Retina (tissue), 1 donor: ENCODE results near the gene PHKG2.
A peak's percentile ranks its signal among the peaks of the same experiment; 100 is the strongest.

Experiments
- DNase-seq: peaks from one replicate; pipeline ENCODE4 v3.0.0-alpha.2; 2016

PHKG2 gene

DNA sequence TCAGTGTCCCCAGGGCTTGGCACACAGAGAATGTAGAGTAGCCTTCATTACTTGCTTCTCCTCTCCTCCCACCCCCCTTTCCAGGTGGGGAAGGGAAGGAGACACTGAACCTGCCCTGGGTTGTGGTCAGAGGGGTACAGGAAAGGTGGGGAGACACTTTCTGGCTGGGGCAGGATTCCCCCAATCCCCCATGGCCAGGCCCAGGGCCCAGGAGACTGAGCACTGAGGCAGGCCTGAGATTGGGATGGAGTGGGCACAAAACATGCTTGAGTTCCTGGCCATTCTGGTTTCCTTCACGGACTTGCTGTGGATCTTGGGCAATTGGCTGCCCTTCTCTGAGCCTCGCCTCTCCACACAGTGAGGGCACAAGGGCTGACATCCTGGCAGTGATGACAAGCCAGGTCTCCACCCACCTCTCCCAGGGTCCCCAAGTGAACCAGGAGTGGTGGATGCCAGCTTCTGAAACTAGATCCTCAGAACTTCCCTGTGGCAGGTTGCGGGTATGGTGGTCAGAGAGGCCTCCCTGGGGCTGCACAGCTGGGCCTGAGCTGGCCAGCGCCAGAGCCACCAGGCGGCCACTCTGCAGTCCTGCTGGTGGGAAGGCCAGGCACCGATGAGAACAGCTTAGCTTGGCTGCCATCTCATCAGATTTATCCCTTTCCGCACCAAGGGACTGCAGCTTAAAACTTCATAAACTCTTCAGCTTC, 29.5 kb downstream of the PHKG2 start:
- no peak for DNase-seq

DNA sequence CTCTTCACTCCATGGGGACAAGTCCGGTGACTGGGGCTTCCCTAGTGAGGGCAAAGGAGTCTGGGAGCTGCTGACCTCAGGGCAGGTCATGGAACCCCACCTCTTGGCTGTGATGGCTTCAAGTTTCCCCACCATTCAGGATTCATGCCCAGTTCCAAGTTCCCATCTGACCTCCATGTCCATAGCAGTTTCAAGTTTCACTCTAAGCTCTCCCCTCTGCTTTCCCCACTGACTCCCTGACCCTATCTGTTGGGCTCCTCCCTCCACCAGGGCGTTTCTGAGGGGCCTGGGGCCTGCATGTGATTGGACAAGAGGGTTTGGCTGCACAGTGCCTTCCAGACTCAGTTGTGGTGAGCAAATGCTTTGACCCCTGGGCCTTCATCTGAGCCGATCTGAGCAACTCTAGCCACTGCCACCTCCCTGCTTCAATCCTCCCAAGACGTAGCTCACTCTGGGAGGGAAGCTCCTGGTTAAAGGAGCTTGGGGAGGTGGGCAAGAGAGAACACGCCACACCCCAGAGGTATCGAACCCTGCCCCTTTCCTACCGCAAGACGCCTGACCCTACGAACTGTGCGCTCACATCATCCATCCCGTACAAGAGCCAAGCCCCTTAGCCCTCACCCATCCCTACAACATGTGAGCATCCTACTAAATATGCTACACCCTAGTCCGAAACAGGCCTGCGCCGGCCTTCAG, 30.5 kb downstream of the PHKG2 start:
- no peak for DNase-seq

DNA sequence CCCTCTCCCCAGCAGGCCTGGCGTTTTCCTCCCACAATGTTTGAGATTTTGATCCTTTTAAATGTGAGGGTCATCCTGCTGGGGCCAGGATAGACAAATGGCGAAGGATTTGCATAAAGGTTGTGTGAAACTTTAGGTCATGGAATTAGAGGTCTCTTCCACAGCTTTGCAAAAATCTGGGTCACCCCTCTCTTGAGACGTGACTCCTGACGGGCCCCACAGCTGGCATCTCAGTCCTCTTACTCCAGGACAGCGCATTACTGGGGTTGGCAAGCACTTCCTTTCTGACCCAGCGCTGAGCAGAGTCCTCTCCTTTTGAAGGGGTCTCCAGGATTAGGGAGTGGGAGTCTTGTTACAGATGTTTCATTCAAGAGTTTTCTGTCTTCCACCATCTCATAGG, 31.4 kb downstream of the PHKG2 start:
- no peak for DNase-seq

DNA sequence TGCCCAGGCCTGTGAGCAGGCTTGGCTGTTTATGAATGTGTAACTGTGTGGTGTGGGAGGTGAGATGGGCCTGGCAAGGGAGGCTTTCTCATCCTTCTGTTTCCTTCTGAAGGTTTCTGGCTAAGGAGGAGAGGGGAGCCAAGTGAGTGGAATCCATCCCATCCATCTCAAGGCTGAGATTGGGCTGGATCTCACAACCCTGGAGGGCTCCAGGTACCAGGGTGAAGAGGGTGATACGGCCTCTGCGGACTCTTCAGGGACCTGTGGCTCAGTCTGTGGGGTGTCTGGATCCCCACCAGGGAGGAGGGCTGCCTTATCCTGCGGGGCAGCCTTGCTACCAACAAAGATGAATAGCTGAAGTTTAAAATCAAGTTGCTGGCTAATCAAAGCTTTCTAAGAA, 31.8 kb downstream of the PHKG2 start:
- no peak for DNase-seq

DNA sequence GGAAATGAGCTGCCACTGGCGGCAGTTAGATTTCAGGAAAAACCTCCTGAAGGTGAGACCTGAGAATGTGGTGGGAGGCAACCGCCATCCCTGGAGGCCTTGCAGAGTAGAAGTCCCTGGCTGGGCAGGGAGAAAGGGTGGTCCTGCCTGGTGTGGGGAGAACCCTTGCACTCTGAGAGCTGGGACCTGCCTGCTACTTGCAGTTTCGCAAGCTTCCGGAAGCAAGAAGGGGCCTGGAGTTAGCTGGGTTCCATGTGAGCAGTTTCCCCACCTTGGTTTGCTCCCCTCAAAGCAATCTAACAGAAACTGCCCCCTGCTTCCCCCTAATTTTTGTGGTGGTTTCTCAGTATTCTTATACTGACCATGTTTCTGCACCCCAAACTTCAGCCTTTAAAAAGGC, 32.3 kb downstream of the PHKG2 start:
- DNase-seq = no peak

DNA sequence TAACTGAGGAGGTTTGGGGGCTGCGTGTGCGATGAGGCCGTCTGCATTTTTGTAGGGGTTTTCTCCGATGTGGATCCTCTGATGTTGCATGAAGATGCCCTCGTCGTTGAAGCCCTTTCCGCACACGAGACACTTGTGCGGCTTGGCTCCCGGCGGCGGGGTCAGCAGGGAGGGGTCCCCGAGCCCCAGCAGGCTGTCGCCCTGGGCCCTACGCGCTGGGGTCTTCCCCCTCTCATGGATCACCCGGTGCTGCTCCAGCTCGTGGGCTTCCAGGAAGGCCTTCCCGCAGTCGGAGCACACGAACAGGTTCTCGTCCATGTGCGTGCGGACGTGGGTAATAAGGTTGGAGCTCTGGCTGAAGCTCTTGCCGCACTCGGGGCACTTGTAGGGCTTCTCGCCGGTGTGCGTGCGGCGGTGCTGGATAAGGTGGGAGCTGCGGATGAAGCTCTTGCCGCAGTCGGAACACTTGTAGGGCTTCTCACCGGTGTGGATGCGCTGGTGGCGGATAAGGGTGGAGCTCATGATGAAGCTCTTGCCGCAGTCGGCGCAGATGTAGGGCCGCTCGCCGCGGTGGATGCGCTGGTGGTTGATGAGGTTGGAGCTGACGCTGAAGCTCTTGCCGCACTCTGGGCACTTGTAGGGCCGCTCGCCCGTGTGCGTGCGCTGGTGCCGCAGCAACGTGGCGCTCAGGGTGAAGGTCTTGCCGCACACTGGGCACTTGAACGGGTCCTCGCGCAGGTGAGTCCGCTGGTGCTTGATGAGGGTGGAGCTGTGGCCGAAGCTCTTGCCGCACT, 34.5 kb downstream of the PHKG2 start:
- no peak for DNase-seq

DNA sequence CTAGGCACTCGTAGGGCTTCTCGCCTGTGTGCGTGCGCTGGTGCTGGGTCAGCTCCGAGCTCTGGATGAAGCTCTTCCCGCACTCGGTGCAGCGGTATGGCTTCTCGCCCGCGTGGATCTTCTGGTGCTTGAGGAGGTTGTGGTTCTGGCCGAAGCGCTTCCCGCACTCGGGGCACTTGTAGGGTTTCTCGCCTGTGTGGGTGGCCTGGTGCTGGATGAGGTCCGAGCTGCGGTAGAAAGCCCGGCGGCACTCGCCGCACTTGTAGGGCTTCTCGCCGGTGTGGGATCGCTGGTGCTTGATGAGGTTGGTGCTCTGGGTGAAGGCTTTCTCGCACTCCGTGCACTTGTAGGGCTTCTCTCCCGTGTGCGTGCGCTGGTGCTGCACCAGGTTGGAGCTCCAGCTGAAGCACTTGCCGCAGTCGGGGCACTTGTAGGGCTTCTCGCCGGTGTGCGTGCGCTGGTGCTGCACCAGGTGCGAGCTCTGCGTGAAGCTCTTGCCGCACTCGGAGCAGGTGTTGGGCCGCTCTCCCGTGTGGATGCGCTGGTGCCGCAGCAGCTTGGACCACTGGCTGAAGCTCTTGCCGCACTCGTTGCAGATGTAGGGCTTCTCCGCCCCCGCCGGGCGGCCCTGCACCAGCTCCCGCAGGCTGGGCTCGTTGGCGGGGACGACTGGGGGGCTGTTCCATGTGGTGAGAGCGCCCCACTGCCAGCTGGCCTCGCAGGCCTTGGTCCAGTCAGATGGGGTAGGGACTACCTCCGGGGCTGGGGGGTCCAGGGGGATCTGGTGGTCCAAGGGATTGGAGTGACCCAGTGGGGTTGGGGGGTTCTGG, 35.3 kb downstream of the PHKG2 start:
- DNase-seq = no peak

DNA sequence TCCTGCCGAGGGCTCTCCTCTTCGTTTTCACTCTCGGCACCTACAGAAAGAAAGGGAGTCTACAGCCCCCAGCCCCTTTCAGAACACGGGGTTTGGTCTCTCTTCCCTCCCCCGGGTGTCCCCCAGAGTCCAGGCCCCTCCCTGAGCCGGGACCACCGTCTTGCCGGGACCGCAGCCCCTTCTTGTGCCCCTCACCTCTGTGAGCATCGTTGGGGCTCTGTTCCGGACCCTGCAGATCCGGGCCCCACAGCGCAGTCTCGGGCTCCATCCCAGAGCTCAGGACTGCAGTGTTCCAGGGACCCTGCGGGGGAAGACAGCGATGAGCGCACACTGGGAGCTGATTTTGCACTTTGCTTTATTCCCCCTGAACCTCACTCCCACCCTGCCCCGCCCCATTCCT, 36.0 kb downstream of the PHKG2 start:
- DNase-seq = no peak

DNA sequence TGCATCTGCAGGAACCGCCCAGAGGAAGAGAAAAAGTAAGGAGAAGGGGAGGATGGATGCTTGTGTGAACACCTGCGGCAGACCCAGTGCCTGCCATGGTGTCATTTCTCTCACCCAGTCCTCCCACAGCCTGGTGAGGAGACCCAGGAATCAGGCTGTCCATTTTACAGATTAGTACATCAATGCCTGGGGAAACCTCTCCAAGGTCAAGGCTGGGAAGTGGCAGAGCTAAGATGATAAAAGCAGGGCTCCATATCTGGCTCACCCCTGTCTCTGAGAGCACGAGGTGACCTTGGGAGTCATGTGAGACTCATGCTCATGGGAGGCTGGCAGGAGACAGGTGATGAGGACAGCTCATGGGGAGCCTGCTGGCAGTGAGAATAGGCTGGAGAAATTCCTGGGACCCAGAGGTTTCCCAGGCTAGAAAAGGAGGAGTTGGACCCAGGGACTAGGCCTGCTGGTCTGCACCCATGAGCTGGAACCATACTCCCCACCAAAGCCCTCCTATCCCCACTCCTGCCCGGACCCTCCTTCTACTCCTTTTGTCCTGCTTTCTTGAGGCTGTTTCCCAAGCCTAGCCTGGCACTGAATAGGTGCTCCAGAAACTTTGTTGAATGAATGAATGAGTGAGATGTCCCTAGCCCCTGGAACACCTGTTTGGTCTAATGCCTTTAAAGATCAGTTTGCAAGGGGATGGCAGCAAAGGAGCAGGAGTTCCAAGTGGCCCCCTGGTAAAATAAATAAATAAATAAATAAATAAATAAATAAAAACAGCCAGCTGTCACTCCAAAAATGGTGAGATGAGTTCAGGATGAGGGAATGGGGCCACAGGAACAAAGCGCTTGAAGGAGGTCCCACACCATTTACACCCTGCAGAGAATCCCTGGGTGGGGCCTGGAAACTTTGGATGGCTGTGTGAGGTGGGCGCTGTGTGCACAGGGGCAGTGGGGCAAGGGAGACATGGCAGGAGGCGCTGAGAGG, 37.2 kb downstream of the PHKG2 start:
- DNase-seq = no peak

DNA sequence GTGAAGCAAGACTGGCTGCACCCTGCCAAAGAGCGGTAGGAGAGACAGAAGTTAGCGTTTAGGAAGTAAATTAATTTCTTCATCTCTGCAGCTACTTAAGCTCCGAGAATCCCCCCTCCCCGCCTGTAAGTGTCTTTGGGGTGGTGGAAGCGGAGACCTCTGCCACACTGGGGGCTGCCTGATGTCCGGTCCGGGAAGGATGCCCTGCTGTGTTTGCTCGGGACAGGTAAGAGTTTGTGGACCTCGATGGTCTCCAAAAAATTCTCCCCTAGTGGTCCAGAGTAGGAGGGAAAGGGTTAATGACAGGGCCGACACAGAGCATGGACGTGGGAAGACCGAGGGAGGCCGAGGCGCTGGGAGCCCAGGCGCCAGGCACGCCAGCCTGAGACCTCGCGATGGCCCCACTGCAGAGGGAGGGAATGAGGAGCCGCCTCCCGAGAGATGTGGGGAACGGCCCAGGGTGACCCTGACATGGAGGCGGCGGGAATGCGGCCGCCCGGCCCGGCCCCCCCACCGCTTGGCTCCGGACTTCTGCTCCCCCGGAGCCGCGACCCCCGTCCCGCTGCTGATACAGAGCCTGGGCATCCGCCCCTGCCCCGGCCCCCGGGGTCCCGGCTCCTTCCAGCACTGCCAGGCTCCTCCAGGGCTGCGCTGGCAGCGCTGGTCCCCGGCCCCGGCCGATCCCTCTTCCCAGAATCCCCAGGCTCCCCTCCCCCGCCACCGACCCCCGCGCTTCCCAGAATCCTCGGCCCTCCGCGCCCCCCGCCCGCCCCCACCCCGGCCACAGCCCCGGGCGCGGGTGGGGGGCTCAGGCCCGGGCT, 38.1 kb downstream of the PHKG2 start:
- peak; percentile 36 for DNase-seq

DNA sequence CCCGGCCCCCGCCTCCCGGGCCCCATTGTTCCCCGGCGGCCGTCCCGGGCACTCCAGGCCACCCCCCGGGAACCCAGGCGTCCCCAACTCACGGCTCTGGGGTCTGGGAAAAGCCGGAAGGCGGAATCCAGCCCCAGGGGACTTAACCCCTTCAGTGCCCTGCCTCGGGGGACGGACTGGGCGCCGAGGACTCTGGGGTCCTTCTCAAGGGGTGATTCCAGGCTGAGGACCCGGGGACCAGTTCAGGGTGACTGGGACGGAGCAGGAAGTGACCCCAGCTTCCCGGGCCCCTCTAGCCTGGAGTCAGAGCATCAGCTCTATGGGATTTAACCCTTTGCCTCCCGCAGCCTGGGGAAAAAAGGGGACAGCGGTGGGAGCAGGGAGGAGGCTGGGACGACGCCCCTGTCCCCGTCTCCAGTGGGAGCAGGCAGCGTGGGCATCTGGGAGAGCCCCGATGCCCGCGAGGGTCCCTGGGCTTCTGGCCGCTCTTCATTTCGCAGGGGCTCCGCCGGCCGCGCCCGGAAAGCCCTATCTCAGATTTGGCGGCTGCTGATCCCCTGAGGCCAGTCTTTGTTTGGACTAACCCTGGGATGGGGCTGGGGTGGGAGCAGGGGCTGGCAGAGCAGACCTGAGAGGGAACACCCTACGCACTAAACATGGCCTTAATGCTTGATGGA, 38.8 kb downstream of the PHKG2 start, which contains the start of gene ZNF629:
Gene ZNF629, minus strand, starts transcription at position 270 of the 677 bp plus-strand sequence. CDS start 2,723 bp downstream, outside the sequence.
- DNase-seq = peak; percentile 98

DNA sequence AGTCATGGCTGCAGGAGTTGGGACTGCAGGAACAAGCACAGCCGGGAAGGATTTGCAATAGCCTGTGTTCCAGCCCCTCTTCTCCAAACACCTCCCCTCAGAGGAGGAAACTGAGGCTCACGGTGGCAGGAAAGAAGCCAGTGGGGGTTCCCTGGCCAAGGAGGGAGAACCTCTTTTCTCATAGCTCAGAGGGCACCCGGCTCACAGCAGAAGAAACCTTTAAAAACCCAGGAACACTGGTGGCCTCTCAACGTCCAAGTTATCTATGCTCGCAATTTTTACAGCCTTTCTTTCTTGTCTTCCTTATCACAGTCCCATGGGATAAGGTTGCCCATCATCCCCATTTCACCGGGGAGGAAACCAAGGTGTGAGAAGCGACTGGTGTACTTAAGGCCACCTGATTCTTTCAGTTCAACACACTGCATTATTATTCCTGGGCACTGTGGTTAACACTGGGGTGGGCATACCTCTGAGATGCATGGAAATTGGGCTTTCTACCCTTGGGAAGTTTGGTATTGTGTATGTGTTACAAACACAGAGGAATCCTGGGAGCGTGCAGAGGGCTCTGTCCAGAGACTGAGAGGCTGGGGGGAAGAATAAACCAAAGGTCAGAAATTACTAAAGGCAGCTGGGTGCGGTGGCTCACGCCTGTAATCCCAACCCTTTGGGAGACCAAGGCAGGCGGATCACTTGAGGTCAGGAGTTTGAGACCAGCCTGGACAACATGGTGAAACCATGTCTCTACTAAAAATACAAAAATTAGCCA, 39.6 kb downstream of the PHKG2 start:
- DNase-seq = no peak

DNA sequence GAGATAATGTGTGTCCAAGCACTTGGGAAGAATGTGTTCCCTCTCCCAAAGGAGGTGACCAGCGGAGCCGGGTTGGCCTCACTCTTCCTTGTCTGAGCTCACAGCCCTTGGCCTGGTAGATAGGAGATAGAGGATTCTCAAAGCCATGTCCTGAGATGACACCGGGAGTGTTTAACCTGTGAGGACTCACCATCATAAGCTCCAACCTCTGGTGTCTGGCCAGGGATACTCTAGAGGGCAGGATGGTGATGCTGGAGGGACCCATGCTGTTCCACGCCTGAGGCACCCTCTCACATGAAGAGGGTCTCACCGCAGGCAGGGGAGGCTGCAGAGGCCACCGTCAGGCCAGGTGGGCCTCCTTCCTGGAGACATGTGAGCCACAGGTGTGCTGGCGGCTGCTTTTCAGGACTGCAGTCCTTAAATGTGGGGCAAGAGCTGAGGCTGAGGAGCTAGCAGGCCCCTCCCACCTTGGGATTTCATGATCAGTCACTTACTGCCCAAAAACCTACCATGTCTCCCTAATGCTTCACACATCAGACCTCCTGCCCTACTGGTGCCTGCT, 45.4 kb downstream of the PHKG2 start:
- DNase-seq = no peak

DNA sequence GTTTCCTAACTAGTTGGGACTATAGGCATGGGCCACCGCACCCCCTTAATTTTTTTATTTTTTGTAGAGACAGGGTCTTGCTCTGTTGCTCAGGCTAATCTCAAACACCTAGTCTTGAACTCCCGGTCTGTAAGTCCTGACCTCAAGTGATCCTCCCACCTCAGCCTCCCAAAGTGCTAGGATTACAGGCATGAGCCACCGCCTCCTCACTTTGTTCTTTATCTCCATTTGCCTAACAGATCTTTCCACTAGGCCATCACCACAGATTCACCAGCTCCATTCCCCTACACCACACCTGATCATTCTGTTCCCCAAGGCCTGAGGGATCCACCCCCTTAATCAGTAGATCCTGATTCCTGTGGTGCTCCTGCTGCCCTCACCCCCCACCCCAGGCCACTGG, 46.4 kb downstream of the PHKG2 start:
- DNase-seq = no peak

DNA sequence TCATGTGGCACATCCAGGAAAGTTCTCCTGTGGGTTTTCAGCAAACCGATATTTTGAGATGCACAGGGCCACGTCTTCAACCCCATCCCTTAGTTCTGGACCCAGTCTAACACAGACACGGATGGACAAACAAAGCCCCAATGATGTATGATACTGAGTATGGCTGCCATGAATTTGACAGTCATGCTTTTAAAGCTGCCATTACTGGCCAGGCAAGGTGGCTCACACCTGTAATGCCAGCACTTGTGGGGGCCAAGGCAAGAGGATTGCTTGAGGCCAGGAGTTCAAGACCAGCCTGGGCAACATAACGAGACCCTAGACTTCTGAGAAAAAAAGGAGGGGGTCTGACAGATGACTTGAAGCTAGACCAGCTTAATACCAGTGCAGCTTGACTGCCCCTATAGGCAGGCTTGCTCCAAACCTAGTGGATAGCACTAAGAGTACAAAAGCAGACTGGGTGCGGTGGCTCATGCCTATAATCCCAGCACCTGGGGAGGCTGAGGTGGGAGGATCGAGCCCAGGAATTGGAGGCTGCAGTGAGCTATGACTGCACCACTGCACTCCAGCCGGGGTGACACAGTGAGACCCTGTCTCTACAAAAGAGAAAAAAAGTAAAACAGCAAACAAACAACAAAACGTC, 49.6 kb downstream of the PHKG2 start:
- no peak for DNase-seq
